LoVo (cell line): ENCODE measurements around the gene CTBP2.

Experiments
- DNase-seq: peaks from one replicate; pipeline ENCODE4 v3.0.0-alpha.2; 2016; ENCODE audit warnings: low spot score

CTBP2 gene

DNA sequence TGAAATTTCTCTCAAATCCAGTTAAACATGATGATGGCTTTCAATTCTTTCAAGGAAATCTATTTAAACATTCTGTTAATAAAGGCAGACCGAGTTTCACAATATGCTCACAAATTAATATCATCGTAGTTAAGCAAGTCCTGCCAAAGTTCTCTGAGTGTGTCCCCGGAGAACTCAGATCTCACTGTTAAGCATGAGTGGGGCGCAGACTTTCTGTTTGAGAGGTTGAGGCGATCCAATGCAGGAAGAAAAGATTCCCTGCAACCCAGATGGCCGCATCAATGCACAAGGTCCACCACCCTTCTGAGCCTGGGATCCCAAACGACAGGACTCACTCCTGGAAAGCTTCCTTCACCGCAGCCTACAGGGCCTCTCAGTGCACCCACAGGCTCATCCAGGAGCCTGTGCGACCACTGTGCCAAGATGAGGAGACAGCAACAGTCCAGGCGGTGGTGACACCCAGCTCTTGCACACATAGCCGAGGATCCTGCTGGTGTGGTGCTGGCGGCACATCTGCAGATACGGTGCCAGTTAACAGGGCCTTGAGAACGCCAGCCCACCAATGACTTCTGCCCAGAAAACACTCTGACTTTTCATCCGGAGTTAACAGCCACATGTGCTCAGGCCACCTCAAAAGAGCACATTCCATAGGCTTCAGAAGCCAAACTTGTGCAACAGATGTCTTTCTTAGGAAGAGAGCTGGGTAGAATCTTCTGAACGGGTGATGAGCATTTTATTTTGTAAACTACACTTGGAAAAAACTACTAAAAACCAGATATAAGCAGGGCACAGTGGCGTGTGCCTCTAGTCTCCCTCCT is 116.3 kb downstream of the CTBP2 start:
- DNase-seq = no peak

DNA sequence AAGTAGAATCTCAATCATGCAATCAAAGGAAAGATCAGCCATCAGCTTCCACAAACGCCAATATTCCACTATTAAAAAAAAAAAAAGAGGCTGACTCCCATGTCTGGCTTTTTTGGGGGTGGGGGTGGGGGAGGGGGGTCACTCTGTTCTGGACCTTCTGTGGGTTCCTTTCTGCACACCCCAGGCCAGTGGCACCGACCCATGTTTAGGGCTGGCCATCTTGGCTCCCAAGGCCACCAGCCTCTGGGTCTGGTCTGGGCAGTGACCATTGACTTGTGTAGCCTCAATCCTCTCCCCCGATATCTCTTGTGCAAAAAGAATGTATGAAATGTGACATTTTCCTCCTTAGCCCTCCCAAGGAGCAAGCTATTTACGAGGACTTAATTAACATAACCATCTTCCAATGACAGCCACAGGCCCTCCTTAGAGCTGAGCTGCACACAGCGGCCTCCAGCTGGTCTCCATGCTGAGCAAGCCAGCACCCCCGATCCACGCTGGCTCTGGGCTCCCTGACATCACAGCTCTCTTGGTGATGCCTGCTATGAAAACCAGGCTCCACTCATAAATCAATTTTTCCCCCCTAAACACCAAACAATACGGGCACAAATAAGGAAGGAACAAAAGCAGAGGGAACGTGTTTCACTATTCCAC is 118.4 kb downstream of the CTBP2 start:
- DNase-seq = no peak

DNA sequence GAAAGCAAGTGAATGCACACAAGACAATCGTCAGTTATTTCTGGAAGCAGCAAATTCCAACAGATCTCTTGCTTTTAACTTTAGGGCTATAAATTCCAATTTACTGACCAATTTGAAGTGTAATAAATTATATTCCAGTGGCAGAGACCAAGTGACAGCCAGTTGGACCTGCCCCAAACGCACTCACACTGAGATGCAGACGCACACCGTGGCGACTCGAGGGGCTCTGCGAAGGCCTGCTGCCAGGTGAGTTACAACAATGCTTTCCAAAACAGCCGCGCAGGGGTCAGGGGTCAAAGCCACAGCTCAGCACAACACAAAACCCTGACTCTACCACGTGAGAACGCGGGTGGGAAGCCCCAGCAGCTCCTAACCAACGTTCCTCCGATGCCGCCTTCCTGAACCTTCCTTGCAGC is 121.0 kb downstream of the CTBP2 start:
- DNase-seq = peak; percentile 38

DNA sequence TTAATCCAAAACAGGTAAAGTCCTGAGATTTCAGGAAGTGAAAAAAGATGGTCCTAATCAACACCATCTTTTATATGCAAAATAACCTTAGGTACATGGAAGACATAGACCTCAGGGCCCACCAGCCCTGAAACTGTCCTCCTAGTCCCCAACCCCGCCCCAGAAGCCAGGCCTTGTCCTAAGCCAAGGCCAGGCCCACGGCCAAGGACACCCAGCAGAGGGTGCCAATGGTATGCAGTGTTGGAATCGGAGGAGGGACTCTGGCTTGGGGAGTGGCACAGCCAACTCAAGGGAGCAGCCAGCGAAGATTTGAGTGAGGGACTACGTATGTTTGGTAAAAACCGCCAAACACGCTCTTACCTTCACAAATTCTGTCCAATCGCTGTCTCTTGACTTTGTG is 121.7 kb downstream of the CTBP2 start:
- DNase-seq = peak; percentile 36

DNA sequence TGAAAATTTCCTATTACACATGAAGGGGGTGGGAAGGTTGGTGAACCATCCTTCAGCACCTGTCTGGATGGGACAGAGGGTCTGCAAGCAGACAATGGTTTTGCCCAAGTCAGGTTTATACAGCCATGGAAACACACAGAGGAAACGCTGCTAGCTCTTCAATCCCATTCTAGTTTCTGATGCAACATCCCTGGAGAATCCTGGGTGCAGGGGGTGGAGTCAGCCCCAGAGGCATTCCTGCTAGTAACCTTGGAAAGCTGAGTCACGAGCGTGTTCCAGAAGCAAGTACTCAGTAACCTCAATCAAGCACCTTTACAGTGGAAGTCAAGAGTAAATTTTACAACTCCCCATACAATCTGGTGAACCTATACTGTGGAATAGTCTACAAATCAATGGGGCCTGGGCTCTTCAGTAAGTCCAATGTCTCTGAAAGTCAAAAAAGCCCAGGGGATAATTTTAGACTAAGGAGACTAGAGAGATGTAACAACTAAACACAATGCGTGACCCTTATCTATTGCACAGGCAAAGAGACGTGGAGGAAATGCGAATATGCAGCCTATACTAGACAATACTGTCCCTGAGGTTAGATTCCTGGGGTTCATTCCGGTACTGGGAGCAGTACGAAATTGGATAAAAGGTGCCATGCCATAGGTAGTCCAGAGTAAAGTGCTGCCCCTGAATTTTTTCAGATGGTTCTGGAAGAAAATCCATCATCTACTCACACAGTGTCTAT is 123.1 kb downstream of the CTBP2 start:
- DNase-seq = peak; percentile 77

DNA sequence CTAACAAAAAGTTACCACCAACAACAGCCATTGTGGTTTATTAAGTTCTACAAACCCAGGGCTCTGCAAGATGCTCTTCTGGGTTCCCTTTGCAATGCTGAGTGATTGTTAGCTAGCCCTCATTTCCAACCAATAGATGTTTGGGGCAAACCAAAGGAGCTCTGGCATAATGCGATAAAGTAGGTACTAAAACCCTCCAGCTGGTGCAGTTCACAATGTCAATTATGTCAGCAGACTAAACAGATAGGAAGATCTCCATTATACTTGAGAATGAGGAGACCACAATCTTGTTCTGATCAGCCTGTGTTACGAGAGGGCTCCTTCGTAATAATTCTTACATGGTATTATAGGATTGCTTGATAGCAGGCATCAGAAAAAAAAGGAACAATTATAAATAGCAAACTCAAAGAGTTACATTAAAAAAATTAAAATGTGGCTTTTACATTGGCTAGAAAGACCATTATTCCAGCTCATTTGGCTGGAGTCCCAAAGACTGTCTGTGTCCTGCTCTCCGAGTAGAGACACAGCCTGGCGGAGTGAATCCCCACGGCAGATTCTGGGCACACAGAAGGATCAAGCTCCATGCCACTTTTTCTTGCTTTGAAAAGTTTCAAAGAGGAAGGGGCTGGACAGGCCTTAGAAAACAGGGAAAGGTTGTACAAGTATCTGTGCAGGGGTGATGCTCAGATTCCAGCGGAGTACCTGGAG is 124.6 kb downstream of the CTBP2 start:
- DNase-seq = no peak

DNA sequence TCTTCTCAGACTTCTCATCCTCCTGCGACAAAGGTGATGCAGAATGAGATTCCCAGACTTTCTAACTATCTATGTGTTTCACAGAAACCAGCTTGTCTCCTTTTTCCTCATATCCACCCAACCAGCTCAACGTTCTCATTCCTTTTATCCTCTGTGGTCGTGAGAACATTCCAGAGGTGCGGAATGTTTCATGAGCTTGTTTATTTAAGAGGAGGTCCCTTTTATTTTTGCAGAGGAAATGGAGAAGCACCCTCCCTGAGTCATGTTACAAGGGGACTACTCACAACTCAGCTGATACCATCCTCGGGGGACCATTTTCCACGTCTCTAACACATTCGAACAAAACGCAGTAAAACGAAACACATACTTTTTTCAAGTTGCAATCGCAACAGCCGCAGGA is 125.2 kb downstream of the CTBP2 start:
- DNase-seq = peak; percentile 64

DNA sequence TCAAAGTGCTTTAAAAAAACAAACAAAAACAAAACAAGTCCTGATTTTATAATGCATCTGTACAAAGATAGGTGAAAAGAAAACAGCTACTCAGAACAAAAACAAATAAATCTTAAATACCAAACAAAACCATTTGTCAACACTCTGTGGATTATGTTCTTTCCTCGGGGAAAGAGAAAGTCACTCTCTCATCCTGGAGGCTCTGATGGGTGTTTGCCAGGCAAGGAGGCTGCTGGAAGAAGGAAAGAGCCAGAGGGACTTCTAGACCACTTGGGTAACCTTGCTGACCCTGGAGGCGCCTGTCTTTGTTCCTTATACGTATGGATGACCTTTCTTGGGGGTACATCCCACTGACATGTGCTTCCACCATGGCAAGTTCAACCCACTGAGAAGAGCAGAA is 125.7 kb downstream of the CTBP2 start:
- DNase-seq = no peak

DNA sequence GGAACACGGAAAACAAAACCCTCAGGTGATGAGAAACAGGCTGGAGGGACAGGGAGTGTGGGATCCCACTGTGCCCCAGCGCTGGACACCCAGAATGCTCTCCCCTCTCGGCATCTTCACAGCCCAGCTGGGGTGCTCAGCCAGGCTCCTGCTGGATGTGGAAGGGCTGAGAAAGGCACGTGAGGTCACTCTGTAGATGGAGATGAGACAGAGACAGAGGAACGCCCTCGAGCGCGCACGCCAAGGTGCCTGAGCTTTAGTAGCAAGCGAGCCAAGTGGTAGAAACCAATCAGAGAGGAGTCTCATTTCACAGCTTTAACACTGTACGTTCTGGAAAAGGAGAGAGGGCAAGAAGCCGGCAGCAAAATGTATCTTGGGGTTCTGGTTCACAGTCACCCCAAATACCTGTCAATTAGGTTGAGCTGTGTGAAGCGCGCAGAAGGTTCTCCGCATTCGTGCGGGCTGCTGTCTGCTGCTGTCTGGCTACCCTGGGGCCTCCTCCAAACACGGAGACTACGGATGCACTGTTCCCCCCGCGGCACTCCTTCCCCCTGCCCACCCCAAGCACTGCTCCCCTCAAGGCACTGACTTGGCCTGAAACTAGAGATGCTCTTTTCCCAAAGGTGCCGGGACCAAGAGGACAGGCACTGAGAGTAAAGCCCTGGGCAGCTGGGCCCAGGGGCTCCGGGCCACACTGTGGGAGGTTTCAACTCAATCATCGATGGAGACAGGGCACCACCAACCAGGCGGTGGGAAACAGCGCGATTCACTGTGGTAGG is 127.0 kb downstream of the CTBP2 start:
- DNase-seq = no peak

DNA sequence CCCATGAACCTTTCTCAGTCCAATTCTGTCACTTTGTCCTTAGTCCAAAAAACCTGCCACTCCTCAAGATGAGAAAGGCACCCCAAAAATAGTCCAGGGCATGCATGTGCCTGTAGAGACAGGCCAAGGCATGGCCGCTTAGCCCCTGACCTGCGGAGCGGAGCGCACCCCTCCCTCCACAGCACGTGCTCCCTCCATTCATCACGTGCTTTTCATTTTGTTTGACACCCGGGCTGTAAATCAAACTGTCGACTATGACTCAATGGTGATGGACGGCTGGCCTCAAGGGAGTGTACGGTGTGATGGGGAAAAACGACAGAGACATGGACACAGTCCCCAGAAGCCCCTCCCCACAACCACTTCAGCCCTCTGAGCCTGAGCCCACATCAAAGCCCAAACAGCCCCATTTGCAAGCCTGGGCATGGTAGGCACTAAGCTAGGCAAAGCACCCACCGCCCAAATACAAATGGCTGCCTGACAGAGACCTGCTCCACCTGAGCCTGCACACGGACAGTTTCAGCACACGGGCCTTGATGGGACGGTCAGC is 127.8 kb downstream of the CTBP2 start:
- no peak for DNase-seq

DNA sequence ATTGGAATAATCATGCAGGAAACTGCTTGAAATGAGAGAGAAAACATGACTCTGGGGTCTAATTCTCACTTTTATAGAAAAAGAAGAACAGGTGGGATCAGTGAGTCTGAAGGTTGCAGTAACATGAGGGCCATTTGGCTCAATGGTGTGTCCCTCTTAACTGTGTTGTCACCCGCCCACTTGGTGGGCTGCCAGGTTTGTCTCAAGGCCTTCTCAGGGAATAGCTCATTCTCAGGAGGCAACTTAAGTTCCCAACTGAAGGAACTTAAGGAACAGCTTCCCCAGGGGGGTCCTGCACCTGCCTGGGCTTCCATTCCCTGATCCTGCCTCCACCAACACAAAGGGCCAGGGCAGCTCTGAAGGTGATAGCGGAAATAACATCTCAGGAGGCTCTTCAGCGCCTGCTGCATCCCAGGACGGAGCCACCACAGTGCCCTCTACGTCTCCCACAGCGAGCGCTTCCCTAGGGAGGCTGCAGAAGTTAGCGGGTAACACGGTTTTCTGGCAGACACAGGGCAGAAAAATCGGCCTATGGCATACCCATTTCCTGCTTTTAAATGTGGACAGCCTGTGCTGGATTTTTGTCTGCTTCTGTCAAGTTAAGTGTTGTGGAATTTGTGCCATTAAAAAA is 129.7 kb downstream of the CTBP2 start:
- no peak for DNase-seq

DNA sequence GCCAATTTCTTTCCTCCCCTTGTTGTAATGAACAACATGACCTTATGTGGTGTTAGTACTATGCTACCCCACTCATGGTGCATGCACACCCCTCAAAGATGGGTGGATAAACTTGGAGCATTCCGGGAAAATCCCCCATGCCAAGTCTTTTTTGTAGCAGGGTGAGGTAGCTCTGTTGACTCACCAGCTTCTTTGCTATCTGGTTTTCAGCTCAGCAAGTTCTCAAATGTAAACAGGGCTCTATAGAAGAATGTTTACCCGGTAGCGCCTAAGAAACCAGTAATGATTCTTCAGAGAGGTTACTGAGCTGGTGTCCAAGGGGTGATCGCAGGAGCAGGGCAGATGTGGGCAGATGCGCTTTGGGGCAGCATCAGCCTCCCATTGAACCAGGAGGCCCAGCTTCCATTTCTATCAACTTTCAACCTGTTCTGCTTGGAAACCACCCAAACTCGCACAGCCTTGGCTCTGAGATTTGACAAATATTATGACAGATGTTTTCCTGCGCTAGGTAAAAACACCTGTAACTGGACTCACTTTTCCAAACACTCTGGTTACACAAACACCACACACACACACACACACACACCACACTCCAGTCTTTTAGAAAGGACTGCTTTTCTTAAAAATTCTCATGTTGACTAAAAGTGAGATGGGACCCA is 130.7 kb downstream of the CTBP2 start:
- no peak for DNase-seq

DNA sequence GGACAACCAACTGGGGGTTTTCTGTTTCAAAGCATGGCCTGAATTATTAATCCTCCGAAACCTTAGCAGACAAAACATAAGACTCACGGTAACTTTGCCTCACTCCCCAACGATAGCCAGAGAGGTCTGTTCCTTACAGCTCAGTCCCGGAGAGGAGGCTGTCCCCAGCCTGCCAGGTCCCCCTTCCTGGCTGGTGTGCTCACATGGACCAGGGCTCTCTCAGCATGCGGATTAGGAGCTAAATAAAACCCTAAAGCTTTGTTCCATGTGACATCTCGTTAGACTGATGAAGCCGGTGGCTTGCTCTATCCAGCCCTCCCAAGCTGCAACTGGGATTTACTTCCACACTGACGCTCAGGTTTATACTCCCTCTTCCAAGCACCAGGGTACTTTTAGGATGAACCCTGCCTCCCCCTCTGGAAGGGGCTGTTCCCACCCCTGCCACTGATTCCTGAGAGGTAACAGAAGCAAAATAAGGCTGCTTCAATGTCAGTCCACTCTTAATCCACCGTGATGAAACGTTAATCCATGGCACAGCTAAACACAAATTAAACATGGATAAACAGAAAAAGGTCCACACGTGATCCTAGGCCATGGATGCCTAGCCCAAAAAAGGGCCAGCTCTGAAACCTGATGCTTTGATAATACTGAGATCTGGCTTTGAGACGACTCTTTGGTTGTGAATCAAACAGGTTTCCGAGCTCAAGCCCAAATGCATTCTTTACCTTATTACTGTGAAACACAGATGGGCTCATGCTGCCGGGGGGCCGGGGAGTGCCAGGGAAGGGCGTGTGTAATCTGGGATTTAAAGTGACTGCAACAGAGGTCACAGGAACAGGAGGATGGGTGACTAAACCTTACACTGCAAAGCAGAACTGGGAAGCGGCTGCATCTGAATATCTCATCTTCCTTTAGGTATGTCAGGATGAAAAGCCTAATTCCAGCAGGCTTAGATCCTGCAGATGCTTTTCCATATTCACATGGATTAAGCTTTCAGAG is 132.2 kb downstream of the CTBP2 start:
- no peak for DNase-seq

DNA sequence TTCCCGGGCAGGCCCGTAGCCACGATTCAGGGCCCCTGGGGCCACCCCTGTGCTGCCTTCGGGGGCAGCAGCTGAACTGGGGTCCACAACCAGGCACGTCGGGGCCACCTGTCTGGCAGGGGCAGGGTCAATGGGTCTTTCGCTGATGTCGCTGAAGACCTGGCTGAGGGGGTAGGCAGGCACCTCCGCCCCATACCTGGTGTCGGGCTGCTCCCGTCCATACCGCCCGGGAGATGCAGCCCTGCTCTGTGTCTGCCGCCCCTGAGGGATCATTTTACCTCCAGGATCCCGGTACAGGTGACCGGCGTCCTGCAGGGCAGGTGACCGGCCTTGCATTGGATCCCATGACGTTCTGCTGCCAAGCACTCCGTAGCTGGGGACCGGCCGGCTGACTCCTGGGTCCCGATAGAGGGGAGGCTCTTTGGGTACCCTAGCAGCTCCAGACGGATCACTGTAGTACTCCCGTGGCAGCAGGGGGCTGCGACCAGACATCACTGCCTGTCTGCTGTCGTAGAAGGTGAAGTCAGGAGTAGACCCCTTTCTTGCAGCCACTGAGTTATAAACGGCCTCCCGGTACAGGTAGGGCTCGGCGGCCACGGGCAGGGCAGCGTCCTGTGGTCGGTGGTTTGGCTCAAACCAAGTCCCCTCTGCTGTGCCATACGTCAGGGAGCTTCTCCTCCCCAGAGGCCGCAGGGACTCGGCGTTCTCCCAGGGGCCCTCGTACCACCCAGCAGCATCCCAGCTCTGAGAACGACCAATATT is 133.2 kb downstream of the CTBP2 start:
- no peak for DNase-seq

DNA sequence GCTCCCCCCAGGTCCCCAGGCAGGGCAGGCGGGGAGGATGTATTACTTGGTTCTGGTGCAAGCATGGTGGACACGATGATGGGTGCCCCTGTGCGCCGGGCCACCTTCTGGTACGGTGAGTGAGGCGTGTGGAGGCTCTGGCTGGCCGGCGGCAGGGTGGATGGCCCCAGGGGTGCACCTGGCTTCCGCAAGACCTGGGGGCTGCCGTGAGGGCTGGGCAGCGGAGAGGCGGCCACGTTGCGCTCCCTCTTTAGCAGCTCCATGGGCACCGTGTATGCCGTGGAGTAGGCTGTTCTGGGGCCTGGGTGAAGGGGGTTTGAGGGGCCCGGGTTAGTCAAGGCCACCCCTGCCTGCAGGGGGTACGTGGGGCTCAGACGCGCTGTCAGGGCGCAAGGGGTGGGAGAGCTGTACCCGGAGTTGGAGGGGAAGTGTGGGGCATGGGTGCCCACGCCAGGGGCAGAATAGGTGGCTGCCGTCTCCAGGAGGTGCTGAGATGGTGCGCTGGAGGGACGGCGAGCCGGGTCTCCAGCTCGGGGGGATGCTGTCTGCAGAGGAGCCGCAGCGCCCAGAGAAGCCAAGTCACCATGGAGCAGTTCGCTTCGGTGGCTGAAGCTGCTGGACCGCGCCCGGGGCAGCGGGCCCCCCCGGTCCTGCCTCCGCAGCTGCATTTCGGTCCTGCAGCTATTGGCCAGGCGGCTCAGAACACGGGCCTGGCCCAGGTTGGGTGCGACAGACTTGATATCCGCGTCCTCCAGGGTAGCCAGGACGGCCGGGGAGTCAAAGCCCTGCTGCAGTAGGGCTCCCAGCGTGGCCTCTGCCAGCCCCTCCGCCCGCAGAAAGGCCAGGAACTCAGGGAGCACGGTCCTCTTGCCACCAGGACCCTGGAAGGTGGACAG is 134.1 kb downstream of the CTBP2 start:
- no peak for DNase-seq

DNA sequence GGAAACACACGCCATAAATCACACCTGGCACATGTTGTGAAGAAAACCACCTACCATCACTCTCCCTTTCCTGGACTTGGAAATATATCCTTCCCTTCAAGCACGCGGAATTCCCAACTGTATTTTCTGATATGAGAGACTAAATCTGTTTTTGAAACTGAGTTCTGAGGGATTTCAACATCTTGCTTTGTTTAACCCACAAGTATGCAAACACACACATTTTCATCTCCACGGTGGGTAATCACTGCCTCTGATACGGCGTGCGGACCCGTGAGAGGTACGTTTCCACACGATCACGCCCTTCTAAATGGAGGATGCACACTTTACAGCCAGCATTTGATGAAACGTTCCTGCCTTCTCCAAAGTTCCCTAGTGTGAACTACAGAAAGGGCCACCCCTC is 135.0 kb downstream of the CTBP2 start:
- DNase-seq = no peak
